AML-193 (cell line): ENCODE results near the gene SSH3.
A peak's percentile ranks its signal among the peaks of the same experiment; 100 is the strongest.

ENCODE experiments used
- DNase-seq, 2 experiments: peaks; one replicate each; lab custom pipeline; 2025; lab: John Stamatoyannopoulos, UW

SSH3 gene

GRCh38 chr11:67349036-67349435 lies 45.7 kb downstream of the SSH3 start:
- DNase-seq = no peak

DNA sequence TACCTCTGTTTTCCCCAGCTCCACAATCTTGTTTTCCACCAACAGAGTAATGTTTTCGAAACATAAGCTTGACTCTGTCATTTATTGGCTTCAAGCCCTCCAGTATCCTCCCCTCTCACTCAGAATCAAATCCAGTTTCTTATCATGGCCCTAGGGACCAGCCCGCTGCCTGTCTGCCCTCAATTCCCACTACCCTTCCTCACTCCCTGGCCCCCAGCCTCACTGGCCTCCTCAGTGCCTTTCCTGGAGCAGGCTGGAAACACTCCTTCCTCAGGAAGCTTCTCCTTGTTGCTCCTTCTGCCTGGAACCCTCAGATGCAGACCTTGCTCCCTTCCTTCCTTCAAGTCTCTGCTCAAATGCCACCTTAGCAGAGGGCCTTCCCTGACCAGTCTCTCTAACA lies 46.1 kb downstream of the SSH3 start:
- DNase-seq = no peak

- DNase-seq = no peak
These were observed 46.7 kb downstream of the SSH3 start for GRCh38 chr11:67349928-67350465.

- DNase-seq = peak; percentile 64 to 69
These were observed 48.1 kb downstream of the SSH3 start for GRCh38 chr11:67351275-67352005.

GRCh38 chr11:67352546-67353316 lies 49.4 kb downstream of the SSH3 start:
- peak; percentile 27 to 34 for DNase-seq

GRCh38 chr11:67353317-67354074 lies 50.2 kb downstream of the SSH3 start, which contains the start of gene POLD4:
TSS of gene POLD4 (minus strand) at chr11:67353546. CDS start at chr11:67353399, 147 bp downstream.
- DNase-seq = peak; percentile 88 to 92

DNA sequence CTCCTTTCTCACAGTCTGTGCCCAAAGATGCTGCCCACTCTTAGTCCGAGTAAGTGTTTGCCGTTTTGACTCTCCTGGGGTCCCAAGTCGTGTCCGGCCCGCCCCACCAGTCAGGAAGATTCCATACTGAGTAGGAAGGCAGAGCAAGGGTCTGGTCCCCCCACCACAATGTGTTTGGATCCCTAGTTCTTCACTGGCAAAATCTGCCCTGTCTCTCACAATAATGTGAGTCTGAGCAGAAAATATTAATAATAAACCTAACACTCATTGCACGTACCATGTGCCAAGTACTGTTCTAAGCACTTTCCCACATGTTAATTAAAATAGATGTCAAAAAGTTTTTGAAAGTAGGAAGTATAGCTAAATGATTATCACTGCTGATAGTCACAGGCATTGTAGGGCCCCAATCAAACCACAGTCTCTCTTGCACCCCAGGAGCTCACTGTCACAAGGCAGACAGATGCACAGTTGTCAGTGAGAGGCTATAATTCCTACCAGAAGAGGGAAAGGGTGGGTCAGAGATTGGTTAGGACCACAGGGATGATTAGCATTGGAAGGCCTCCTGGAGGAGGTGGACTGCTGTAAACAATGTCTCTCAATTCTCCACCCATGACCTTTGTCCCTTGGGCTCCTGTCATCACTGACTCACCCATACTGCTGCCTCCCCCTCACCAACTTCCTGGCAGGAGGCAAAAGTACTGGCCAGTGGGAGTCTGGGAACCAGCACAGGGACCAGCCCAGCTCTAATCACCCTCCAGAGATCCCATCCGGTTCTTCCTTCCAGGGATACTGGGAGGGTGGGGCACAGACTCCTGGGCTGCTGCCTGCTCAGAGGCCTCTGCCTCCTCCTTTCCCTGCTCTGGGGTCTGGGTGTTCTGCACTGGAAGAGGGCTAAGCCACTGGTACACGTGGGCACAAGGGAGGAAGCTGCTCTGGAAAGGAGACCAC lies 51.0 kb downstream of the SSH3 start:
- DNase-seq = no peak

DNA sequence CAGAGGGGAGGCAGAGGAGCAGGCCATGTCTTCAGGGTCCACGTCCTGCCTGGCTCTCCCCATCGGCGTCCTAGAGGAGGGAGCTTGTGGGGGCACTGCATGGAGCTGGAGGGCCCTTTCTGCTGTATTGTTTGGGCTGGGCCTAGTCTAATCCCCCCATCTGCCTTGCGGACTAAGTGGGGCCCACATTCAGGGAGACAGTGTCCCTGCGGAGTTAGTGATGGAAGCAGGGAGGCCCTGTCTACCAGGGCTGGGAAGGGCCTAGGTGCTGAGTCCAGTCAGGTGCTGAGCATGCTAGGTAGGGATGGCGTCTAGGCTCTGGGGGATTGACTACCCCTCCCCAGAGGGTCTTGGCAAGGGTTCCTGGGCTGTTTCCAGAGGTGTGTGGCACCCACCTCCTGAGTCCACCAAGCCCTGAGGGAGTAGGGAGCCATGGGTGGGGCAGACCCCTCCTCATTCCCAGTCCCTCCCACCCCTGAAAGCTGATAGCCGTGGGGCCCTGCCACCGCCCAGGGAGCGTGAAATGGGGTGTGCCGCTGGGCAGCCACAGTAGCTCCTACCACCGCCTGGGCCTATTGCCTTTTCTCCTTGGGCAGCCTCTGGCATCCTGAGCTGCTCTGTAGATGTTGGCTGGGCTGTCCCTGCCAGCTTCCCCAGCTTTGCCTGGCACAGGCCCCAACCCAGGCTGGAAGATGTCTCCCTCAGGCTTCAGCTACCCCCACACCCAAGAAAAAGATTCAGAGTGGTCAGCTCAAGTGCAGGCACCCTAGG lies 51.9 kb downstream of the SSH3 start:
- DNase-seq = no peak

DNA sequence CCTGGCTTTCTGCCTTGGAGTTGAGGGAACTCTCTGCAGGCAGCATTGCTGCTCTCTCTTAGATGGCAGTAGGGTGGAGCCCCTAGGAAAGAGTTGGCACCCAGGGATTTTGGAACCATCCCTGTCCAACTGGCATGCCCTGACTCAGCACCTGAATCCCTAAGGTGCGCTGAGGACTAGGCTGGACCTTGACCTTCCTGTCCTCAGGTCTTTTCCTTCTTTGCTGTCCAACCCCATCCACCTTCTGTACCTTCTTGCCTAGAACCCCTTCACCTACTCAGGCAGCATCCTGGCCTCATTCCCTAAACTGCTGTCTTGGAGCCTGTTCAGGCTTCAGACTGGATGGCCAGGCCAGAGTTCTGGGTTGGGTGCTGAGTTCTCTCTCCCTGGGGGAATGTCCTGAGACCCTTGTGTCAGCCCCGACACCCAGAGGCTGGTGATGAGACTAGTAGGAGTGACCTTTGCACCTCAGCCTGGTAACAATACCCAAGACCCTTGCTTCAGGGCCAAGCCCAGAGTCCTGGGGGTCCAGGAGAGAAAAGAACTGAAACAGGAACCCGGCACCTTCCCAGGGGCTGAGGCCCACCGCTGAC lies 52.6 kb downstream of the SSH3 start:
- no peak for DNase-seq

- no peak for DNase-seq
These were observed 53.1 kb downstream of the SSH3 start for GRCh38 chr11:67356387-67356863.

- peak; percentile 73 to 82 for DNase-seq
These were observed 53.7 kb downstream of the SSH3 start for GRCh38 chr11:67356864-67357561.

DNA sequence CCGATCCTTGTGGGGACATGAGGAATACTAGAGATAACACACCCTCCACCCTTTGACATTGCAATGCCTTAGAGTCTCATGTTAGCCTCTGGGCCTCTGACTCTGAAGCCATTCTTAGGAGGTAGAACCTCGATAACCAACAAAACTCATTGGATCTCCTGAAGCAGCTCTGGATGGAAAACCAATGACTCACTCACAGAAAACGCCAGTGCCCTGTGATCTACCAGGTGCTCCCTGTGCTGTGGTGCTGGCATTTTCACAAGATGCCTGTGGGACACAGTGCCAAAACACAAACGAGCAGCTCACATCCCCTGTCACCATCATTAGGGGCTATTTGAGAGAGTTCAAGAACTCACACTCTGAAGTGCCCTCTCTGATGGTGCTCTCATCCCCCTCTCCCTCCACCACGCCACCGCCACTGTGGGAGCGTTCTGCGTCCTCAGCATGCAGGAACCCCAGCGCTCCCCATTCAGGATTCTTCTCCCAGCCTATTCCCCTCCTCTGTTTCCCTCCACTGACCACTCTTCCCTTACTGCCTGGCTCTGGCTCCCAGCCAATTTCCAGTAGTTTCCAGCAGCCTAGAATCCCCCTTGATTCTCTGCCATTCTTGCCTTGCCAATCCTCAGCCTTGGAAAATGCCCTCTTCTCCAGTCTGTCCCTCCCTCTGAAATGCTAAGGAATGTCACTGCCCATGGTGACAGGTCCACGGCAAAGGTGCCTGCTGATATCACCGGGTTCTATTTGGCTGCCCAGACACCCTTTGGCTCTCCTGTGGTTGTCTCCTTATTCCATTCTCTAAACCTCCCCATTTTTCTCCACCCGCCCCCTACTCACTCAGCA lies 54.7 kb downstream of the SSH3 start:
- no peak for DNase-seq
